ENCODE data around the gene PRSS27.

PRSS27 gene

DNA sequence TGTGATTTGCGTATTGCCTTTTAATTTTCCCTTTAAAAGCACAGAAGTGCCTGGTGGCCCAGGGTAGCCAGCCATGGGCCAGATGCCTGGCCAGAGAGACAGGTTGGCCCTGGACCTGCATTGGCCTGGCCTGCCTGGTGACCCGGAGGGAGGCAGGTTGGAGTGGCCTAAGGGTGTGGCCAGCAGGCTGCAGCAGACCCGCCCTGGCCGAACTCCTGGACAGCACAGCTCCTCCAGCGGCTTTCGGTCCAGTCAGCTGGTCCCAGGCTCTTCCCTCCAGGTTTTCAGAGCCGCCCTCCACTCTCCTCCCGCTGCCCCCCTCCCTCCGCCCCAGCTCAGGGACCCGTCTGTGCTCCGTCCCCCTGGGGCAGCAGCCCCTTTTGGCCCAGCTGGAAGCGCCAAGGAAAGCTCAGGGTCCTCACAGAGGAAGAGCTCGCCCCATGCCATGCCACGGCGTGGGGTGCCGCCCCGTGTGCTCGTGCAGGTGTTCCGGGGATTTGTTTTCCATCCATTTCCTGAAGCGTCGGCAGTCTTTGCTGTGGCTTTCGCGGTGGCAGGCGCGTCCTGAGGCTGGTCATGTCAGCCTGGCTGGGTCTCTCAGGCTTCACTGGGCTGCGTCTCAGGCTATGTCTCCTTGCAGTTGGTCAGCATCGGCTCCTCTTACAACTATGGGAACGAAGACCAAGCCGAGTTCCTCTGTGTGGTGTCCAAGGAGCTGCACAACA lies 18.1 kb downstream of the PRSS27 start:
- Histone ChIP-seq H3K36me3 (ENCODE audit: control insufficient read depth, low read length) (peaks cover 9% of the 10 kb centered on the region; the same call in 1 of the 2 replicates), H3K79me2 (ENCODE audit: control insufficient read depth, low read length) (no peaks in the 10 kb centered on the region), H3F3A (ENCODE audit: control insufficient read depth, insufficient read depth) (no peaks in the 10 kb centered on the region), H3K27me3 (ENCODE audit: control insufficient read depth, low read length) (no peaks in the 10 kb centered on the region), H3K9me3 (ENCODE audit: control insufficient read depth, insufficient read depth, low read length) (no peaks in the 10 kb centered on the region), H4K20me1 (ENCODE audit: control insufficient read depth, insufficient read depth, low read depth, low read length) (no peaks in the 10 kb centered on the region), H3K27ac (ENCODE audit: low read depth, low read length) (no peak overlapping the region), H3K4me2 (ENCODE audit: low read length) (no peak overlapping the region), H3K4me3 (ENCODE audit: low read length) (no peak overlapping the region), H3K4me1 (ENCODE audit: control insufficient read depth, low read length) (no peaks in the 10 kb centered on the region), H3K9me2 (replicated peaks; ENCODE audit: control insufficient read depth, low read length) (no peaks in the 10 kb centered on the region)
- TF ChIP-seq, protein P1, sequence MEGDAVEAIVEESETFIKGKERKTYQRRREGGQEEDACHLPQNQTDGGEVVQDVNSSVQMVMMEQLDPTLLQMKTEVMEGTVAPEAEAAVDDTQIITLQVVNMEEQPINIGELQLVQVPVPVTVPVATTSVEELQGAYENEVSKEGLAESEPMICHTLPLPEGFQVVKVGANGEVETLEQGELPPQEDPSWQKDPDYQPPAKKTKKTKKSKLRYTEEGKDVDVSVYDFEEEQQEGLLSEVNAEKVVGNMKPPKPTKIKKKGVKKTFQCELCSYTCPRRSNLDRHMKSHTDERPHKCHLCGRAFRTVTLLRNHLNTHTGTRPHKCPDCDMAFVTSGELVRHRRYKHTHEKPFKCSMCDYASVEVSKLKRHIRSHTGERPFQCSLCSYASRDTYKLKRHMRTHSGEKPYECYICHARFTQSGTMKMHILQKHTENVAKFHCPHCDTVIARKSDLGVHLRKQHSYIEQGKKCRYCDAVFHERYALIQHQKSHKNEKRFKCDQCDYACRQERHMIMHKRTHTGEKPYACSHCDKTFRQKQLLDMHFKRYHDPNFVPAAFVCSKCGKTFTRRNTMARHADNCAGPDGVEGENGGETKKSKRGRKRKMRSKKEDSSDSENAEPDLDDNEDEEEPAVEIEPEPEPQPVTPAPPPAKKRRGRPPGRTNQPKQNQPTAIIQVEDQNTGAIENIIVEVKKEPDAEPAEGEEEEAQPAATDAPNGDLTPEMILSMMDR (IDR thresholded peaks at IDR 0.05; ENCODE audit: low read depth, low read length, poor library complexity, severe bottlenecking): no peak
- TF ChIP-seq EZH2phosphoT487 (IDR thresholded peaks at IDR 0.05; ENCODE audit: borderline replicate concordance, low read length): no peak

DNA sequence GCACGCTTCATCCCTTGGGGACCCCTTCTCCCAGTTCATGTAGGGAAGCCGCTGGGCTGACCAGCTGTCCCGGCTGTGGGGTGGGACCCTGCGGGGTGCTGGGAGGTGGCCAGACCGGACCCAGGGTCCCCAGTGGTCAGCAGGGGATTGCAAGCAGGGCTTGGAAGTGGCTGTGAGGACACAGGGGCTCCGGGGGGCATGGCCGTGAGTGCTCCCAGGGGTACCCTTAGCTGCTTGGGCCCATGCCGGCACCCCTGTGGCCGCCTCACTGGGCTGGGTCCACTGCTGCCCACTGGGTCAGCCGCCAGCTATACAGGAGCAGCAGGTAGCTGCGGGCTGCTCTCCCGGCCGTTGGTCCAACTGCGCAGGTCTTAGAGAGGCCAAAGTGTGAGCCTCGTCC lies 18.8 kb downstream of the PRSS27 start:
- no peak overlapping the region for H3K27ac ChIP-seq (ENCODE audit: low read depth, low read length)
- H3K4me1 ChIP-seq (ENCODE audit: control insufficient read depth, low read length): no peaks in the 10 kb centered on the region
- TF ChIP-seq, protein P1 (IDR thresholded peaks at IDR 0.05; ENCODE audit: low read depth, low read length, poor library complexity, severe bottlenecking): no peak
- no peak for TF ChIP-seq EZH2phosphoT487 (IDR thresholded peaks at IDR 0.05; ENCODE audit: borderline replicate concordance, low read length)
- no peak overlapping the region for H3K4me3 ChIP-seq (ENCODE audit: low read length)
- H3K27me3 ChIP-seq (ENCODE audit: control insufficient read depth, low read length): no peaks in the 10 kb centered on the region
- no peaks in the 10 kb centered on the region for H3K9me3 ChIP-seq (ENCODE audit: control insufficient read depth, insufficient read depth, low read length)
- no peaks in the 10 kb centered on the region for H3K9me2 ChIP-seq (replicated peaks; ENCODE audit: control insufficient read depth, low read length)
- H3F3A ChIP-seq (ENCODE audit: control insufficient read depth, insufficient read depth): no peaks in the 10 kb centered on the region
- no peak overlapping the region for H3K4me2 ChIP-seq (ENCODE audit: low read length)
- no peaks in the 10 kb centered on the region for H4K20me1 ChIP-seq (ENCODE audit: control insufficient read depth, insufficient read depth, low read depth, low read length)
- H3K36me3 ChIP-seq (ENCODE audit: control insufficient read depth, low read length): peaks cover 9% of the 10 kb centered on the region; the same call in 1 of the 2 replicates
- H3K79me2 ChIP-seq (ENCODE audit: control insufficient read depth, low read length): no peaks in the 10 kb centered on the region

DNA sequence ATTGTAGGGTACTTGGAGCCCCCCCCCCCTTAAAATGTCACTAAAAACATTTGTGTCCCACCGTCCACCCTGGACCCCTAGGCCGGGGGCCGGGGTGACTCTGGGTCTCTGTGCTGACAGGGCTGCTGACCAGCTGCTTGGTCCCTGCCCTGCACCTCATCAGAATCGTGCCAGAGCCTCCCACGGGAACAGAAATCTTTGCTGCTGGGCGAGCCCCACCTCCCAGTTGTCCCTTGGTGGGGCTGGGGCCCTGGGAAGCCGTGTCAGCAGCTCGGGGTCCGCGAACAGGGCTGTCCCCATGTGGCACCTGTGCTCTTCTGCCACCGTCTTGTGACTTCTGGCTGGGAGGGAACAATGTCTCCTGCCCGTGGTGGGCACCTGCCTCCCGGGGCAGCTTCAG lies 19.2 kb downstream of the PRSS27 start:
- no peaks in the 10 kb centered on the region for H3K79me2 ChIP-seq (ENCODE audit: control insufficient read depth, low read length)
- H3K9me3 ChIP-seq (ENCODE audit: control insufficient read depth, insufficient read depth, low read length): no peaks in the 10 kb centered on the region
- no peak overlapping the region for H3K4me2 ChIP-seq (ENCODE audit: low read length)
- peaks cover 9% of the 10 kb centered on the region; the same call in 1 of the 2 replicates for H3K36me3 ChIP-seq (ENCODE audit: control insufficient read depth, low read length)
- H3K4me3 ChIP-seq (ENCODE audit: low read length): no peak overlapping the region
- H4K20me1 ChIP-seq (ENCODE audit: control insufficient read depth, insufficient read depth, low read depth, low read length): no peaks in the 10 kb centered on the region
- no peaks in the 10 kb centered on the region for H3K27me3 ChIP-seq (ENCODE audit: control insufficient read depth, low read length)
- no peaks in the 10 kb centered on the region for H3K4me1 ChIP-seq (ENCODE audit: control insufficient read depth, low read length)
- no peak overlapping the region for H3K27ac ChIP-seq (ENCODE audit: low read depth, low read length)
- TF ChIP-seq, protein P1 (IDR thresholded peaks at IDR 0.05; ENCODE audit: low read depth, low read length, poor library complexity, severe bottlenecking): no peak
- TF ChIP-seq EZH2phosphoT487 (IDR thresholded peaks at IDR 0.05; ENCODE audit: borderline replicate concordance, low read length): no peak
- no peaks in the 10 kb centered on the region for H3F3A ChIP-seq (ENCODE audit: control insufficient read depth, insufficient read depth)
- no peaks in the 10 kb centered on the region for H3K9me2 ChIP-seq (replicated peaks; ENCODE audit: control insufficient read depth, low read length)

Measured in DOHH2 (cell line).